GM18909 (cell line): ENCODE measurements around the gene PEMT.
A peak's percentile ranks its signal among the peaks of the same experiment; 100 is the strongest.
"Not testable (repeated sequence)": the region's sequence is repeated elsewhere in the genome, so short reads cannot be mapped to it uniquely, and the experiment has no call there.

Experiments
- ATAC-seq: cut with Tn5 transposase; IDR thresholded peaks from one replicate; pipeline ENCODE4 v1.9.1; 2021; ENCODE audit warnings: mild to moderate bottlenecking; ENCODE audit not compliant: unreplicated experiment, poor library complexity

PEMT gene

GRCh38 chr17:17493986-17494466 is 97.5 kb downstream of the PEMT start:
- no peak for ATAC-seq

GRCh38 chr17:17493249-17493985 is 98.1 kb downstream of the PEMT start:
- no peak for ATAC-seq

- ATAC-seq = no peak
These were observed 98.9 kb downstream of the PEMT start for GRCh38 chr17:17492571-17492970.

- ATAC-seq = no peak
These were observed 99.4 kb downstream of the PEMT start for GRCh38 chr17:17492085-17492484.

GRCh38 chr17:17491546-17491988 is 99.9 kb downstream of the PEMT start:
- ATAC-seq = no peak

- no peak for ATAC-seq
These were observed 100.5 kb downstream of the PEMT start for GRCh38 chr17:17491031-17491471.

GRCh38 chr17:17487998-17488397 is 103.5 kb downstream of the PEMT start:
- no peak for ATAC-seq

GRCh38 chr17:17486416-17486815 is 105.1 kb downstream of the PEMT start:
- ATAC-seq = not testable (repeated sequence)

GRCh38 chr17:17485420-17485819 is 106.1 kb downstream of the PEMT start:
- no peak for ATAC-seq

- ATAC-seq = no peak
These were observed 107.0 kb downstream of the PEMT start for GRCh38 chr17:17484451-17484899.

- ATAC-seq = no peak
These were observed 109.6 kb downstream of the PEMT start for GRCh38 chr17:17481860-17482259.

GRCh38 chr17:17480593-17481148 is 110.8 kb downstream of the PEMT start:
- ATAC-seq = no peak

GRCh38 chr17:17479209-17479608 is 112.3 kb downstream of the PEMT start:
- ATAC-seq = no peak

GRCh38 chr17:17476865-17477467 is 114.5 kb downstream of the PEMT start, which contains the start of gene MED9:
TSS of gene MED9 (plus strand) at chr17:17477000. CDS start at chr17:17477042, 42 bp downstream.
- ATAC-seq = peak; percentile 82

GRCh38 chr17:17474341-17474740 is 117.2 kb downstream of the PEMT start:
- no peak for ATAC-seq

GRCh38 chr17:17472333-17472920 is 119.1 kb downstream of the PEMT start:
- ATAC-seq = no peak

GRCh38 chr17:17469996-17470395 is 121.5 kb downstream of the PEMT start:
- no peak for ATAC-seq

- no peak for ATAC-seq
These were observed 122.2 kb downstream of the PEMT start for GRCh38 chr17:17469358-17469757.

GRCh38 chr17:17468217-17469010 is 123.1 kb downstream of the PEMT start:
- no peak for ATAC-seq

- ATAC-seq = no peak
These were observed 123.8 kb downstream of the PEMT start for GRCh38 chr17:17467720-17468119.
